Hepatocyte (in vitro differentiated cells): Measurements from ENCODE around the gene EYS.

ENCODE experiments used
- CTCF ChIP-seq: fragments of 200-600 bp; sonication (generic); IDR thresholded peaks from 2 replicates; pipeline ENCODE4 v1.5.1; 2016; ENCODE audit warnings: antibody characterized with exemption, mild to moderate bottlenecking; ENCODE audit not compliant: poor library complexity
- EZH2 ChIP-seq: fragments of 200-600 bp; sonication (generic); IDR thresholded peaks from 2 replicates; pipeline ENCODE4 v1.6.1; 2016; ENCODE audit warnings: antibody characterized with exemption, mild to moderate bottlenecking, borderline replicate concordance
- EZH2phosphoT487 ChIP-seq: fragments of 200-600 bp; sonication (generic); IDR thresholded peaks from one replicate; pipeline ENCODE4 v1.6.1; 2018; ENCODE audit warnings: antibody characterized with exemption, mild to moderate bottlenecking, low read depth, moderate library complexity; ENCODE audit not compliant: unreplicated experiment, severe bottlenecking

- no peak for TF ChIP-seq EZH2phosphoT487
- TF ChIP-seq CTCF: no peak
- TF ChIP-seq EZH2: no peak
Observed at GRCh38 chr6:64252256-64252655, 1454.8 kb downstream of the EYS start.
